Effector memory CD4-positive, alpha-beta T cell (primary cell): ENCODE results near the gene TSSC4.

ENCODE experiments used
- DNase-seq, 3 donors: peaks; one replicate each; pipeline ENCODE4 v3.0.0-alpha.2; 2020
- H3K27ac ChIP-seq: 2 replicates; pipeline ENCODE4 v1.7.0; 2013; ENCODE audit warnings: mild to moderate bottlenecking, low read length, moderate library complexity; ENCODE audit not compliant: insufficient read depth, poor library complexity, severe bottlenecking
- H3K27me3 ChIP-seq: replicated peaks from 2 replicates; pipeline ENCODE4 v1.7.0; 2013; ENCODE audit warnings: mild to moderate bottlenecking, low read length; ENCODE audit not compliant: insufficient read depth, control insufficient read depth, poor library complexity, severe bottlenecking
- H3K36me3 ChIP-seq: 2 replicates; pipeline ENCODE4 v1.7.0; 2013; ENCODE audit warnings: mild to moderate bottlenecking, low read length, moderate library complexity; ENCODE audit not compliant: control insufficient read depth, insufficient read depth
- H3K4me1 ChIP-seq: 2 replicates; pipeline ENCODE4 v1.7.0; 2013; ENCODE audit warnings: low read length, mild to moderate bottlenecking; ENCODE audit not compliant: control insufficient read depth, insufficient read depth, poor library complexity, severe bottlenecking
- H3K4me3 ChIP-seq: 2 replicates; pipeline ENCODE4 v1.7.0; 2013; ENCODE audit warnings: low read length, low read depth, mild to moderate bottlenecking; ENCODE audit not compliant: insufficient read depth, poor library complexity, severe bottlenecking
- H3K9me3 ChIP-seq: 2 replicates; pipeline ENCODE4 v1.7.0; 2013; ENCODE audit warnings: mild to moderate bottlenecking, low read length, moderate library complexity; ENCODE audit not compliant: control insufficient read depth

Gene TSSC4

GRCh38 chr11:2447951-2448650, 47.6 kb downstream of the TSSC4 start:
- Histone ChIP-seq H3K36me3 (no peaks in the 10 kb centered on the region), H3K4me1 (peaks cover 45% of the 10 kb centered on the region), H3K27ac (no peak overlapping the region), H3K9me3 (no peaks in the 10 kb centered on the region), H3K27me3 (no peaks in the 10 kb centered on the region), H3K4me3 (peak overlapping the region; percentile 63)
- DNase-seq: no peak

GRCh38 chr11:2448661-2449547, 48.4 kb downstream of the TSSC4 start:
- H3K36me3 ChIP-seq: no peaks in the 10 kb centered on the region
- no peak overlapping the region for H3K4me3 ChIP-seq
- H3K9me3 ChIP-seq: no peaks in the 10 kb centered on the region
- peaks cover 37% of the 10 kb centered on the region for H3K4me1 ChIP-seq
- DNase-seq: no peak
- H3K27ac ChIP-seq: no peak overlapping the region
- H3K27me3 ChIP-seq: no peaks in the 10 kb centered on the region

GRCh38 chr11:2449548-2450320, 49.2 kb downstream of the TSSC4 start:
- H3K4me1 ChIP-seq: peaks cover 32% of the 10 kb centered on the region
- no peaks in the 10 kb centered on the region for H3K36me3 ChIP-seq
- no peaks in the 10 kb centered on the region for H3K27me3 ChIP-seq

GRCh38 chr11:2450321-2451041, 49.9 kb downstream of the TSSC4 start:
- Histone ChIP-seq H3K27ac (no peak overlapping the region), H3K27me3 (no peaks in the 10 kb centered on the region), H3K36me3 (no peaks in the 10 kb centered on the region), H3K9me3 (no peaks in the 10 kb centered on the region), H3K4me1 (peaks cover 32% of the 10 kb centered on the region), H3K4me3 (no peak overlapping the region)
- no peak for DNase-seq

More at GRCh38 chr11:2449548-2450320, 49.2 kb downstream of the TSSC4 start:
- no peak overlapping the region for H3K4me3 ChIP-seq
- no peak overlapping the region for H3K27ac ChIP-seq
- no peak for DNase-seq
- H3K9me3 ChIP-seq: no peaks in the 10 kb centered on the region

GRCh38 chr11:2451336-2451735, 50.8 kb downstream of the TSSC4 start:
- no peak for DNase-seq
- Histone ChIP-seq H3K27ac (no peak overlapping the region), H3K27me3 (no peaks in the 10 kb centered on the region), H3K4me3 (no peak overlapping the region), H3K4me1 (peaks cover 23% of the 10 kb centered on the region), H3K36me3 (no peaks in the 10 kb centered on the region), H3K9me3 (no peaks in the 10 kb centered on the region)

GRCh38 chr11:2451916-2452315, 51.4 kb downstream of the TSSC4 start:
- no peak overlapping the region for H3K4me3 ChIP-seq
- H3K36me3 ChIP-seq: no peaks in the 10 kb centered on the region
- DNase-seq: no peak
- H3K4me1 ChIP-seq: peaks cover 17% of the 10 kb centered on the region
- no peak overlapping the region for H3K27ac ChIP-seq
- no peaks in the 10 kb centered on the region for H3K9me3 ChIP-seq
- H3K27me3 ChIP-seq: no peaks in the 10 kb centered on the region

- H3K27ac ChIP-seq: no peak overlapping the region
Observed at GRCh38 chr11:2452321-2453012, 51.9 kb downstream of the TSSC4 start.

GRCh38 chr11:2453436-2453835, 52.9 kb downstream of the TSSC4 start:
- Histone ChIP-seq H3K4me3 (no peak overlapping the region), H3K4me1 (peaks cover 2% of the 10 kb centered on the region), H3K9me3 (no peaks in the 10 kb centered on the region), H3K27me3 (no peaks in the 10 kb centered on the region), H3K27ac (no peak overlapping the region), H3K36me3 (no peaks in the 10 kb centered on the region)
- no peak for DNase-seq

More at GRCh38 chr11:2452321-2453012, 51.9 kb downstream of the TSSC4 start:
- H3K4me1 ChIP-seq: peaks cover 12% of the 10 kb centered on the region
- H3K9me3 ChIP-seq: no peaks in the 10 kb centered on the region
- no peak overlapping the region for H3K4me3 ChIP-seq
- H3K36me3 ChIP-seq: no peaks in the 10 kb centered on the region
- no peaks in the 10 kb centered on the region for H3K27me3 ChIP-seq
- DNase-seq: no peak
